ENCODE measurements around the gene MACC1.
A peak's percentile ranks its signal among the peaks of the same experiment; 100 is the strongest.

The MACC1 gene

GRCh38 chr7:20183086-20183485 lies 34.1 kb downstream of the MACC1 start:
- no peak for TF ChIP-seq CTCF (IDR thresholded peaks at IDR 0.05; ENCODE audit: borderline replicate concordance, insufficient read depth, low read depth, low read length)
- H3K4me3 ChIP-seq (ENCODE audit: low read depth, low read length) = no peak overlapping the region

GRCh38 chr7:20176578-20177242 lies 40.5 kb downstream of the MACC1 start:
- no peak overlapping the region for H3K4me3 ChIP-seq (ENCODE audit: low read depth, low read length)
- no peak for TF ChIP-seq CTCF (IDR thresholded peaks at IDR 0.05; ENCODE audit: borderline replicate concordance, insufficient read depth, low read depth, low read length)

GRCh38 chr7:20173828-20174227 lies 43.4 kb downstream of the MACC1 start:
- TF ChIP-seq CTCF (IDR thresholded peaks at IDR 0.05; ENCODE audit: borderline replicate concordance, insufficient read depth, low read depth, low read length) = no peak
- no peak overlapping the region for H3K4me3 ChIP-seq (ENCODE audit: low read depth, low read length)

GRCh38 chr7:20172736-20173334 lies 44.3 kb downstream of the MACC1 start:
- no peak overlapping the region for H3K4me3 ChIP-seq (ENCODE audit: low read depth, low read length)
- peak; percentile 61 for TF ChIP-seq CTCF (IDR thresholded peaks at IDR 0.05; ENCODE audit: borderline replicate concordance, insufficient read depth, low read depth, low read length)

GRCh38 chr7:20170633-20171032 lies 46.6 kb downstream of the MACC1 start:
- no peak overlapping the region for H3K4me3 ChIP-seq (ENCODE audit: low read depth, low read length)

GRCh38 chr7:20165146-20165510 lies 52.1 kb downstream of the MACC1 start:
- no peak overlapping the region for H3K4me3 ChIP-seq (ENCODE audit: low read depth, low read length)
- TF ChIP-seq CTCF (IDR thresholded peaks at IDR 0.05; ENCODE audit: borderline replicate concordance, insufficient read depth, low read depth, low read length) = no peak

More at GRCh38 chr7:20170633-20171032, 46.6 kb downstream of the MACC1 start:
- no peak for TF ChIP-seq CTCF (IDR thresholded peaks at IDR 0.05; ENCODE audit: borderline replicate concordance, insufficient read depth, low read depth, low read length)
